CD4-positive, alpha-beta T cell treated with Interleukin-17A for 1 hour (primary cell): ENCODE results near the gene PTP4A1.

Experiments
- DNase-seq: peaks from one replicate; pipeline ENCODE4 v3.0.0-alpha.2; 2020

Gene PTP4A1

GRCh38 chr6:63558278-63558677 lies 14.0 kb upstream of the PTP4A1 start:
- no peak for DNase-seq

- DNase-seq: no peak
Observed at GRCh38 chr6:63560801-63561287, 11.4 kb upstream of the PTP4A1 start.

GRCh38 chr6:63561288-63561687 lies 11.0 kb upstream of the PTP4A1 start:
- no peak for DNase-seq

- DNase-seq: no peak
Observed at GRCh38 chr6:63563235-63563634, 9.0 kb upstream of the PTP4A1 start.

- DNase-seq: no peak
Observed at GRCh38 chr6:63565058-63565726, 7.1 kb upstream of the PTP4A1 start.

GRCh38 chr6:63565727-63566596 lies 6.3 kb upstream of the PTP4A1 start:
- DNase-seq: no peak

GRCh38 chr6:63567966-63568365 lies 4.3 kb upstream of the PTP4A1 start:
- DNase-seq: no peak

- no peak for DNase-seq
Observed at GRCh38 chr6:63571361-63572043, 778 bp upstream of the PTP4A1 start.

- DNase-seq: no peak
Observed at GRCh38 chr6:63572747-63573075, 431 bp downstream of the PTP4A1 start.

- peak; percentile 73 for DNase-seq
Observed at GRCh38 chr6:63573076-63573898, 1.0 kb downstream of the PTP4A1 start.

- DNase-seq: peak; percentile 72
Observed at GRCh38 chr6:63573899-63574553, 1.7 kb downstream of the PTP4A1 start.

- no peak for DNase-seq
Observed at GRCh38 chr6:63574554-63574900, 2.2 kb downstream of the PTP4A1 start.

- no peak for DNase-seq
Observed at GRCh38 chr6:63576147-63576772, 4.0 kb downstream of the PTP4A1 start.

GRCh38 chr6:63576985-63577712 lies 4.9 kb downstream of the PTP4A1 start:
- DNase-seq: no peak

- DNase-seq: no peak
Observed at GRCh38 chr6:63578757-63579156, 6.5 kb downstream of the PTP4A1 start.

GRCh38 chr6:63579937-63580703 lies 7.8 kb downstream of the PTP4A1 start:
- DNase-seq: no peak

- DNase-seq: no peak
Observed at GRCh38 chr6:63580704-63580961, 8.4 kb downstream of the PTP4A1 start.

- DNase-seq: no peak
Observed at GRCh38 chr6:63581355-63582013, 9.2 kb downstream of the PTP4A1 start.

GRCh38 chr6:63582579-63583231 lies 10.4 kb downstream of the PTP4A1 start:
- DNase-seq: no peak

- DNase-seq: no peak
Observed at GRCh38 chr6:63584125-63584514, 11.8 kb downstream of the PTP4A1 start.
